ENCODE data around the gene STAB2.

- TF ChIP-seq, protein P1, sequence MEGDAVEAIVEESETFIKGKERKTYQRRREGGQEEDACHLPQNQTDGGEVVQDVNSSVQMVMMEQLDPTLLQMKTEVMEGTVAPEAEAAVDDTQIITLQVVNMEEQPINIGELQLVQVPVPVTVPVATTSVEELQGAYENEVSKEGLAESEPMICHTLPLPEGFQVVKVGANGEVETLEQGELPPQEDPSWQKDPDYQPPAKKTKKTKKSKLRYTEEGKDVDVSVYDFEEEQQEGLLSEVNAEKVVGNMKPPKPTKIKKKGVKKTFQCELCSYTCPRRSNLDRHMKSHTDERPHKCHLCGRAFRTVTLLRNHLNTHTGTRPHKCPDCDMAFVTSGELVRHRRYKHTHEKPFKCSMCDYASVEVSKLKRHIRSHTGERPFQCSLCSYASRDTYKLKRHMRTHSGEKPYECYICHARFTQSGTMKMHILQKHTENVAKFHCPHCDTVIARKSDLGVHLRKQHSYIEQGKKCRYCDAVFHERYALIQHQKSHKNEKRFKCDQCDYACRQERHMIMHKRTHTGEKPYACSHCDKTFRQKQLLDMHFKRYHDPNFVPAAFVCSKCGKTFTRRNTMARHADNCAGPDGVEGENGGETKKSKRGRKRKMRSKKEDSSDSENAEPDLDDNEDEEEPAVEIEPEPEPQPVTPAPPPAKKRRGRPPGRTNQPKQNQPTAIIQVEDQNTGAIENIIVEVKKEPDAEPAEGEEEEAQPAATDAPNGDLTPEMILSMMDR (IDR thresholded peaks at IDR 0.05) = no peak
- TF ChIP-seq POLR2A (IDR thresholded peaks at IDR 0.05) = no peak
These were observed at the start of gene STAB2 for GRCh38 chr12:103586791-103587370.

Data from lower leg skin (tissue), 3 donors.